Aorta (tissue), 5 donors: ENCODE measurements around the gene ANKS1B. TPM values are rescaled to one million over a fixed set of nuclear protein-coding genes. Genes with fewer than 3 reads are reported as not detected.

ENCODE experiments used
- ATAC-seq: fragments of 200-7000 bp; cut with Tn5 transposase; one replicate; pipeline ENCODE4 v1.9.1; 2022; ENCODE audit warnings: moderate library complexity; ENCODE audit not compliant: low FRiP score
- DNase-seq, 2 donors: peaks; one replicate each; pipeline ENCODE4 v3.0.0-alpha.2; 2020
- H3K27ac ChIP-seq, 2 donors: one replicate each; pipeline ENCODE4 v1.5.1; 2013; ENCODE audit warnings: low read length in 2 of 2, mild to moderate bottlenecking in 2 of 2, moderate library complexity in 2 of 2, control low read depth in 1 of 2, inconsistent platforms in 1 of 2, low read depth in 1 of 2
- H3K27me3 ChIP-seq, 2 donors: one replicate each; pipeline ENCODE4 v1.6.1; 2013; ENCODE audit warnings: control low read depth in 1 of 2, low read length in 1 of 2, mild to moderate bottlenecking in 1 of 2, moderate library complexity in 1 of 2; ENCODE audit not compliant: insufficient read depth in 2 of 2, control insufficient read depth in 1 of 2
- H3K36me3 ChIP-seq, 2 donors: one replicate each; pipeline ENCODE4 v1.6.1; 2013; ENCODE audit warnings: control low read depth in 1 of 2, low read length in 1 of 2, mild to moderate bottlenecking in 1 of 2; ENCODE audit not compliant: insufficient read depth in 2 of 2, control insufficient read depth in 1 of 2
- H3K4me1 ChIP-seq, 2 donors: one replicate each; pipeline ENCODE4 v1.6.1; 2013; ENCODE audit warnings: low read length in 2 of 2, control low read depth in 1 of 2, mild to moderate bottlenecking in 1 of 2, moderate library complexity in 1 of 2; ENCODE audit not compliant: insufficient read depth in 2 of 2, control insufficient read depth in 1 of 2
- H3K4me3 ChIP-seq, 2 donors: one replicate each; pipeline ENCODE4 v1.5.1; 2013; ENCODE audit warnings: low read length in 2 of 2, control low read depth in 1 of 2, mild to moderate bottlenecking in 1 of 2
- H3K9me3 ChIP-seq: one replicate; pipeline ENCODE4 v1.6.1; 2013; ENCODE audit warnings: mild to moderate bottlenecking, low read length; ENCODE audit not compliant: control insufficient read depth
- WGBS, 2 donors: extraction: QIAGEN DNeasy Blood & Tissue Kit; methylation state at CpG; one replicate each; pipeline ENCODE4 v1.1.7; 2013; 5-methylcytosine and 5-hydroxymethylcytosine counted together
- intact Hi-C, 2 donors: fragments of 100-400 bp; cut with DNase I; formaldehyde crosslinking; loops; one replicate each; pipeline versions ENCODE4 v1.14.2 to v1.15.0; 2022
- polyA plus RNA-seq, 2 donors: library from polyadenylated mRNA; stranded (reverse); fragments of 200-250 nt; gene quantifications; one replicate each; pipeline ENCODE4 v1.2.3, GENCODE V29; 2013
- total RNA-seq, 2 donors: library from RNA; stranded (reverse); fragmentation: NEBNext Ultra II Directional; extraction: Animal tissue kit (Norgen Biotek cat#: 25700); gene quantifications; one replicate each; pipeline ENCODE4 v1.2.1, GENCODE V29; 2021
- donor health status: healthy with polysubstance abuse.
- donor health status: Bipolar disorder and iron deficiency.
- donor health status: DM: no; HTN: no; CAD: no.
- donor health status: DM: no; HTN: no; CAD: no.
- donor health status: DM: yes; HTN: yes; CAD: no.

Gene ANKS1B
- total and polyA plus RNA-seq, 4 donors = 3.0 to 37.0 (median 17.8) TPM

DNA sequence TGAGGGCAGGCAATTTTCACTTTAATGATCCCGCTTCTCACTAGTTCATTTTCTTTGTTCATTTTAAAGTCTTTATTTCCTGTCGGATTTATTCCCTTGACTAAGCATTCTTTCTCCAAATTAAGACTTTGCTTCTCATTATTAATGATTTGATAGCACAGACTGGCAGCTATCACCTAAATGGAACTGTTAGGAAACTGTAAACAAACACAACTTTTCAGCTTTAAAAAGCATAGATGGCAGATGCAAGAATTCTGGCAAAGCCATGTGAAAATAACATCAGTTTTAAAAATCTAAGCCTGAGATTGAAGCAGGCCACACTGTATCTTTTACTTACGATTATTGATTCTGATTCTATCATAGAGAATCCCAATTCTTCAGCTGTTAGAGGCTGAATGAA is 225.7 kb downstream of the ANKS1B start:
- WGBS, 2 donors = 94 to 95% methylated on average over 3 of the region's 3 CpGs

GRCh38 chr12:99752740-99753139 is 232.0 kb downstream of the ANKS1B start:
- Histone ChIP-seq H3K27me3 (no peaks in the 10 kb centered on the region), H3K4me3 (no peak overlapping the region), H3K9me3 (no peaks in the 10 kb centered on the region), H3K36me3 (no peaks in the 10 kb centered on the region), H3K27ac (no peak overlapping the region), H3K4me1 (no peaks in the 10 kb centered on the region)
- intact Hi-C loops = no loop called here
- no peak for ATAC-seq
- DNase-seq = no peak

More for the DNA sequence above, 225.7 kb downstream of the ANKS1B start:
- ATAC-seq = no peak
- intact Hi-C loops = no loop called here
- H3K4me3 ChIP-seq = no peak overlapping the region
- H3K36me3 ChIP-seq = no peaks in the 10 kb centered on the region
- H3K9me3 ChIP-seq = no peaks in the 10 kb centered on the region
- DNase-seq = no peak
- H3K27me3 ChIP-seq = no peaks in the 10 kb centered on the region
- peaks cover 0 to 4% of the 10 kb centered on the region in 2 donors for H3K4me1 ChIP-seq
- no peak overlapping the region for H3K27ac ChIP-seq

DNA sequence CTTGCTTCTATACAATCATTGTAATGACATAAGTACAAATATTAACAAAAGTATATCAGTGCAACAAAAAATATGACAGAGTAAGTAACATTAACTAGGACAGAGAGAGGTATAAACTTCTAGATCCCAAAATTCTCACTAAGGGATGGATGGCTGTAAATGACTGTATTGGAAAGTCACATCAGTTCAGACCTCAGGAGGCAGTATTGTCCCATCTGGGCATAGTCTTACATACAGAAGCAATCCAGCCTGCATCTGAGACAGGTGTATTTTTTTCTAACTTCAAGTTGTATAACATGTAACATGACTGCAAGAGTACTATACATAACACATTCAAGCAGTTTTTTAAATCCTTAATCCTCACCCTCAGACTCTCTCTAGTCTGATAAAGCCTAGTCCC is 238.2 kb downstream of the ANKS1B start:
- Histone ChIP-seq H3K27me3 (no peaks in the 10 kb centered on the region), H3K4me3 (no peak overlapping the region), H3K4me1 (peaks cover 2 to 5% of the 10 kb centered on the region in 2 donors), H3K9me3 (no peaks in the 10 kb centered on the region), H3K27ac (no peak overlapping the region), H3K36me3 (no peaks in the 10 kb centered on the region)
- DNase-seq (no peak), ATAC-seq (no peak)
- intact Hi-C loops = loop anchor here in 1 of 2 donors (10.0 kb wide), 1 partner anchor 72 kb away; no protein-coding TSS in a partner anchor

DNA sequence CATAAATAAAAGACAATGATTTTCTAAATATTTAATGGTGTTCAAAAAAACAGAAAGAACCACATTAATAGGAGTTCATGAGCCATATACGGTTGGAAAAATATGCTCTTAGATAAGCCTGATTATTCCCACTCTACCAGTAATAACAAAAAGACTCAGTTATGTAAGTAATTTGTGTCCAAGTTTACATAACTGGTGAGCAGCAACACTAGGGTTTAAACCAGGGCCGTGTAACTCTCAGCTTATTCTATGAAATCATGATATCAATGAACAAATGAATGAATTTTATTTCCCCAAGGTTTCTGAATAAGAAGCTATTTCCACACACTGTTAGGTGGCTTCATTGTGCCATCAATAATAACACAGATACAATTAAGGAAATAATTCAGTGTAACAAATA is 238.8 kb downstream of the ANKS1B start:
- intact Hi-C loops = loop anchor here in 1 of 2 donors (10.0 kb wide), 1 partner anchor 71 kb away; no protein-coding TSS in a partner anchor
- H3K36me3 ChIP-seq = no peaks in the 10 kb centered on the region
- no peaks in the 10 kb centered on the region for H3K27me3 ChIP-seq
- no peak for ATAC-seq
- WGBS, 2 donors = 4 to 7% methylated on average over 2 of the region's 2 CpGs
- no peaks in the 10 kb centered on the region for H3K9me3 ChIP-seq
- H3K4me1 ChIP-seq = peaks cover 2 to 5% of the 10 kb centered on the region in 2 donors
- no peak for DNase-seq
- no peak overlapping the region for H3K27ac ChIP-seq
- H3K4me3 ChIP-seq = no peak overlapping the region

- 89 to 90% methylated on average over 1 of the region's 1 CpG for WGBS, 2 donors
- Histone ChIP-seq H3K27ac (no peak overlapping the region), H3K27me3 (no peaks in the 10 kb centered on the region), H3K4me3 (no peak overlapping the region), H3K9me3 (no peaks in the 10 kb centered on the region), H3K4me1 (peaks cover 2 to 5% of the 10 kb centered on the region in 2 donors), H3K36me3 (no peaks in the 10 kb centered on the region)
- ATAC-seq (no peak), DNase-seq (no peak)
- intact Hi-C loops = loop anchor here in 1 of 2 donors (10.0 kb wide), 1 partner anchor 70 kb away; no protein-coding TSS in a partner anchor
These were observed 239.6 kb downstream of the ANKS1B start for GRCh38 chr12:99745121-99745520.

GRCh38 chr12:99736760-99737269 is 247.9 kb downstream of the ANKS1B start:
- no peak overlapping the region for H3K27ac ChIP-seq
- no peak overlapping the region for H3K4me3 ChIP-seq
- DNase-seq (no peak), ATAC-seq (no peak)
- no peaks in the 10 kb centered on the region for H3K9me3 ChIP-seq
- no peaks in the 10 kb centered on the region for H3K27me3 ChIP-seq
- H3K36me3 ChIP-seq = peaks cover 0 to 2% of the 10 kb centered on the region in 2 donors
- intact Hi-C loops = no loop called here
- WGBS, 2 donors = 86 to 88% methylated on average over 1 of the region's 1 CpG
- H3K4me1 ChIP-seq = peaks cover 0 to 1% of the 10 kb centered on the region in 2 donors

- ATAC-seq (no peak), DNase-seq (no peak)
- H3K27me3 ChIP-seq = no peaks in the 10 kb centered on the region
- H3K9me3 ChIP-seq = no peaks in the 10 kb centered on the region
- H3K4me1 ChIP-seq = peaks cover 0 to 3% of the 10 kb centered on the region in 2 donors
- 6 to 24% methylated on average over 1 of the region's 1 CpG for WGBS, 2 donors
- H3K4me3 ChIP-seq = no peak overlapping the region
- intact Hi-C loops = no loop called here
- no peak overlapping the region for H3K27ac ChIP-seq
- H3K36me3 ChIP-seq = peaks cover 0 to 2% of the 10 kb centered on the region in 2 donors
These were observed 252.6 kb downstream of the ANKS1B start for GRCh38 chr12:99732131-99732530.

DNA sequence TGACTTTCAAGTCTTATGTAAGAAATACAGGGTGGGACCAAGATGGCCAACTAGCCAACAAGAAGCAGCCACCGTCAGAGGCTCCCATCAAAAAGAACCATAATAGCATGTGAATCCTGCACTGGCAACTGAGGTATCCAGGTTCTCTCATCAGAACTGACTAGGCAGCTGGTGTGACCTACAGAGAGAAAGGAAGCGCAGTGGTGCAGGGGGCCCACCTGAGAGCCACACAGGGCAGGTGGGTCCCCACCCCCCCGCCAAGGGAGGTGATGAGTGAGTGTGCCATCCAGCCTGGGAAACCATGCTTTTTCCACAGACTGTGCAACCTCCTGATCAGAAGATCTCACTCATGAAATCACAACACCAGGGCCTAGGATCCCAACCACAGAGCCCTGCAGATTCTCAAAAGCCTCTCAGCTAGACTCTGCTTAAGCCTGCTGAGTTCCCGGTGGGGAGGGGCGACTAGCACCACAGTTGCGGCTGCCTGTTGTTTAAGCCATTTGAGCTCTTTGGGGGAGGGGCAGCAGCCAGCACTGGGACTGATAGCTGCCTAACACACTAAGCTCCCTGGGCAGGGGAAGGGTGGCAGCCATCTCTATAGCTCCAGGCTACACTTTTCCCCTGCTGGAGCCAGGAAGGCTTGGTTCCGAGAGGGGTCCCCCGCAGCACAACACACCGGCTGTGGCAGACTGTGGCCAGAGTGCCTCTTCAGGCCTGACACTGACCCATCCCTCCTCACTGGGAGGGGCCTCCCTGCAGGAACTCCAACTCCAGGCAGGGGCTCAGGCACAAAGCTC is 261.8 kb downstream of the ANKS1B start:
- Histone ChIP-seq H3K36me3 (no peaks in the 10 kb centered on the region), H3K4me1 (no peaks in the 10 kb centered on the region), H3K9me3 (no peaks in the 10 kb centered on the region), H3K27ac (no peak overlapping the region), H3K27me3 (no peaks in the 10 kb centered on the region), H3K4me3 (no peak overlapping the region)
- no peak for ATAC-seq
- 88 to 89% methylated on average over 9 of the region's 9 CpGs for WGBS, 2 donors
- DNase-seq = no peak
- intact Hi-C loops = no loop called here

DNA sequence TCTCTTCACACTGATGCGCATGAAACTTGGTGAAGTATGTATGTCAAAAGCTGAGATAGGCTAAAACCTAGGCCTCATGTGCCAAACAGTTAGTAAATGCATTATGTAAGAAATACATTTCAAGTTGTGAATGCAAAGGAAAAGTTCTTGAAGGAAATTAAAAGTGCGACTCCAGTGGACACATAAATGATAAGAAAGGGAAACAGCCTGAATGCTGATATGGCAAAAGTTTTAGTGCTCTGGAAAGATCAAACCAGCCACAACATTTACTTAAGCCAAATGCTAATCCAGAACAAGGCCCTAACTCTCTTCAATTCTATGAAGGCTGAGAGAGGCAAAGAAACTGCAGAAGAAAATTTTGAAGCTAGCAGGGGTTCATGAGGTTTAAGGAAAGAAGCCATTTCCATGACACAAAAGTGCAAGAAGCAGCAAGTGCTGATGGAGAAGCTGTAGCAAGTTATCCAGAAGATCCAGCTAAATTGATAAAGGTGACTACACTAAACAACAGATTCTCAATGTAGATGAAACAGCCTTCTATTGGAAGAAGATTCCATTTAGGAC is 262.9 kb downstream of the ANKS1B start:
- H3K4me3 ChIP-seq = no peak overlapping the region
- DNase-seq (no peak), ATAC-seq (no peak)
- intact Hi-C loops = no loop called here
- 33 to 71% methylated on average over 2 of the region's 2 CpGs for WGBS, 2 donors
- H3K36me3 ChIP-seq = no peaks in the 10 kb centered on the region
- H3K4me1 ChIP-seq = no peaks in the 10 kb centered on the region
- no peaks in the 10 kb centered on the region for H3K27me3 ChIP-seq
- H3K9me3 ChIP-seq = no peaks in the 10 kb centered on the region
- H3K27ac ChIP-seq = no peak overlapping the region
